HepG2 (cell line): Measurements from ENCODE around the gene DNAAF8. TPM values are rescaled to one million over a fixed set of nuclear protein-coding genes. Genes with fewer than 3 reads are reported as not detected.

Source experiments
- EP300 ChIP-seq, 3 experiments: sonication (generic) in 1 of 3; formaldehyde crosslinking in 1 of 3; IDR thresholded peaks; 2 replicates each; pipeline versions ENCODE4 v1.5.1 to v1.6.1; 2011 to 2020; ENCODE audit warnings: low read depth in 2 of 3, low read length in 2 of 3, borderline replicate concordance in 1 of 3, improper control_type of control experiment in 1 of 3, mild to moderate bottlenecking in 1 of 3, missing genetic modification reagents in 1 of 3, moderate library complexity in 1 of 3
- HNF4A ChIP-seq: sonication (generic); formaldehyde crosslinking; IDR thresholded peaks from 2 replicates; pipeline ENCODE4 v1.4.0; 2020; ENCODE audit warnings: missing genetic modification reagents
- MYC ChIP-seq: sonication (generic); formaldehyde crosslinking; IDR thresholded peaks from 2 replicates; pipeline ENCODE4 v1.9.0; 2021; ENCODE audit warnings: missing genetic modification reagents, borderline replicate concordance
- PAWR ChIP-seq: sonication (generic); formaldehyde crosslinking; IDR thresholded peaks from 2 replicates; pipeline ENCODE4 v1.4.0; 2020; ENCODE audit warnings: missing genetic modification reagents, mild to moderate bottlenecking, borderline replicate concordance
- THRA ChIP-seq: sonication (generic); formaldehyde crosslinking; IDR thresholded peaks from 2 replicates; pipeline ENCODE4 v1.4.0; 2020; ENCODE audit warnings: missing genetic modification reagents, borderline replicate concordance
- ZBTB10 ChIP-seq: sonication (generic); formaldehyde crosslinking; IDR thresholded peaks from 2 replicates; pipeline ENCODE4 v1.4.0; 2020; ENCODE audit warnings: missing genetic modification reagents, borderline replicate concordance
- ZFP91 ChIP-seq: sonication (generic); formaldehyde crosslinking; IDR thresholded peaks from 2 replicates; pipeline ENCODE4 v1.9.0; 2022; ENCODE audit warnings: missing genetic modification reagents, mild to moderate bottlenecking, borderline replicate concordance
- ZFY ChIP-seq: sonication (generic); formaldehyde crosslinking; IDR thresholded peaks from 2 replicates; pipeline ENCODE4 v1.4.0; 2020; ENCODE audit warnings: missing genetic modification reagents
- ZNF251 ChIP-seq: sonication (generic); formaldehyde crosslinking; IDR thresholded peaks from 2 replicates; pipeline ENCODE4 v1.9.0; 2021; ENCODE audit warnings: mild to moderate bottlenecking, missing genetic modification reagents
- ZNF788 ChIP-seq: sonication (generic); formaldehyde crosslinking; IDR thresholded peaks from 2 replicates; pipeline ENCODE4 v1.5.0; 2020; ENCODE audit warnings: mild to moderate bottlenecking, missing genetic modification reagents, borderline replicate concordance
- ZNF891 ChIP-seq: sonication (generic); formaldehyde crosslinking; IDR thresholded peaks from 2 replicates; pipeline ENCODE4 v1.5.0; 2020; ENCODE audit warnings: mild to moderate bottlenecking, missing genetic modification reagents
- polyA plus RNA-seq, 8 experiments: library from polyadenylated mRNA; depleted of rRNA in 3 of 8; stranded (reverse) in 7 of 8; unstranded in 1 of 8; fragments of >200 nt; fragmentation: Illumina TruSeq in 4 of 8; extraction: Trizol in 4 of 8; gene quantifications; 2 replicates each; pipeline versions ENCODE4 v1.2.1 to v1.2.3, GENCODE V29; 2011 to 2016; ENCODE audit warnings: low read depth in 4 of 8, missing spikeins in 1 of 8, mixed read lengths in 1 of 8; ENCODE audit not compliant: insufficient read depth in 1 of 8
- total RNA-seq, 5 experiments: library from RNA; depleted of rRNA; stranded (reverse); fragments of >200 nt; fragmentation: Illumina TruSeq; extraction: Trizol; gene quantifications; 2 replicates each; pipeline ENCODE4 v1.2.3, GENCODE V29; 2016; ENCODE audit warnings: low read depth in 1 of 5

The DNAAF8 gene
- total and polyA plus RNA-seq, 2 of the 13 experiments (the other 11 are each of a cell fraction or from before 2014, with no cell fraction given) = 0.44 TPM; not detected in 1

- TF ChIP-seq EP300 (IDR thresholded peaks at IDR 0.05; ENCODE audit: low read depth in 2 of 2, low read length in 2 of 2) = no peak
- TF ChIP-seq EP300 (CRISPR knock-in tag; IDR thresholded peaks at IDR 0.05; ENCODE audit: borderline replicate concordance) = no peak
- no peak for TF ChIP-seq PAWR
- peak; percentile 21; the same call in 1 of the 2 replicates for TF ChIP-seq MYC (CRISPR knock-in tag)
- 0 out of 2 replicates have a peak, but pooled peaks have one; percentile 31 for TF ChIP-seq ZBTB10
- no peak for TF ChIP-seq ZNF251 (CRISPR knock-in tag)
- TF ChIP-seq ZNF788 (CRISPR knock-in tag) = 0 out of 2 replicates have a peak, but pooled peaks have one; percentile 10
- TF ChIP-seq HNF4A (CRISPR knock-in tag) = peak; percentile 63
- no peak; the same call in 1 of the 2 replicates for TF ChIP-seq ZFY (CRISPR knock-in tag)
- TF ChIP-seq ZFP91 (CRISPR knock-in tag) = peak; percentile 22; the same call in 1 of the 2 replicates
- peak; percentile 17; the same call in 1 of the 2 replicates for TF ChIP-seq ZNF891
- TF ChIP-seq THRA (CRISPR knock-in tag) = no peak
These were observed 53.5 kb downstream of the DNAAF8 start, which contains the start of gene SEPTIN12 (continued) for GRCh38 chr16:4787627-4788482.
